HL-60 (cell line): Measurements from ENCODE around the gene PPL.

ENCODE experiments used
- DNase-seq, 2 experiments: peaks; one replicate each; pipeline ENCODE4 v3.0.0-alpha.2; 2010 to 2020; ENCODE audit warnings: low read depth in 1 of 2, low spot score in 1 of 2
- H3K27ac ChIP-seq: fragments of 250-450 bp; sonication (Bioruptor Pico); replicated peaks from 2 replicates; pipeline ENCODE4 v1.5.1; 2020; ENCODE audit warnings: mild to moderate bottlenecking, moderate library complexity
- H3K27me3 ChIP-seq: fragments of 250-450 bp; sonication (Bioruptor Pico); 2 replicates; pipeline ENCODE4 v1.5.1; 2021; ENCODE audit warnings: mild to moderate bottlenecking, moderate library complexity; ENCODE audit not compliant: insufficient read depth, poor library complexity, severe bottlenecking
- H3K4me3 ChIP-seq: replicated peaks from 2 replicates; pipeline ENCODE4 v1.5.1; 2011; ENCODE audit warnings: mild to moderate bottlenecking, control low read depth, low read length; ENCODE audit not compliant: insufficient read depth
- GABPA ChIP-seq: IDR thresholded peaks from 2 replicates; pipeline ENCODE4 v1.6.1; 2012; ENCODE audit warnings: low read depth
- POLR2AphosphoS5 ChIP-seq: IDR thresholded peaks from 2 replicates; pipeline ENCODE4 v1.6.1; 2012; ENCODE audit warnings: low read depth
- SPI1 ChIP-seq: IDR thresholded peaks from 2 replicates; pipeline ENCODE4 v1.6.1; 2012; ENCODE audit warnings: low read depth, mild to moderate bottlenecking, borderline replicate concordance
- TF ChIP-seq, protein P1 (sequence below): IDR thresholded peaks from one replicate; pipeline ENCODE4 v1.5.1; 2011; ENCODE audit warnings: low read length, control low read depth, inconsistent platforms; ENCODE audit not compliant: insufficient read depth
- TF ChIP-seq, protein P2 (sequence below): IDR thresholded peaks from 2 replicates; pipeline ENCODE4 v1.6.1; 2012; ENCODE audit warnings: low read depth; ENCODE audit not compliant: insufficient replicate concordance

The PPL gene

DNA sequence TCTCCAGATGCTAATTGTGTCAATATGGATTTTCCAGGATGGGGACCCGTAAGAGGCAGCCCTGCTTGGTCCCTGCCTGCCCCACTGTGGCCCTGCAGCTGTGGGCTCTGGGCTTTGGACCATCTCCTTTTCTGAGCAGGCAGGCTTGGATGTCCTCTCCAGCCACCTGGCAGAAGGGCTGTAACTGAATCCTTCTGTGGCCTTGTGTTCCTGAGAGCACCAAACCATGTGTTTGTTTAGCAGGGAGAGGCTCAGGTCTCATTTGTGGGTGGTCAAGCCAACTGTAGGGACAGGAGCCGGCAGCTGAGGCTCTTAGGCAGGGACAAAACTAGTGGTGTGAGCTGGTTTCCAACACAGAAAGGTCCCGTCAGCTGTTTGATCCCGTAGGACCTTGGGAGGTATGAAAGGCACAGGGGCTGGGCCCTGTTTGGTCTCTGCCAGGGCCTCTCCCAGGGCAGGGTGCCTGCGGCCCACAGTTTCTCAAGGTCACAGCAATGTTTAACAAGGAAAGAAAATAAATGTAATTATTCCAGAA lies 39.7 kb upstream of the PPL start:
- TF ChIP-seq, protein P1, sequence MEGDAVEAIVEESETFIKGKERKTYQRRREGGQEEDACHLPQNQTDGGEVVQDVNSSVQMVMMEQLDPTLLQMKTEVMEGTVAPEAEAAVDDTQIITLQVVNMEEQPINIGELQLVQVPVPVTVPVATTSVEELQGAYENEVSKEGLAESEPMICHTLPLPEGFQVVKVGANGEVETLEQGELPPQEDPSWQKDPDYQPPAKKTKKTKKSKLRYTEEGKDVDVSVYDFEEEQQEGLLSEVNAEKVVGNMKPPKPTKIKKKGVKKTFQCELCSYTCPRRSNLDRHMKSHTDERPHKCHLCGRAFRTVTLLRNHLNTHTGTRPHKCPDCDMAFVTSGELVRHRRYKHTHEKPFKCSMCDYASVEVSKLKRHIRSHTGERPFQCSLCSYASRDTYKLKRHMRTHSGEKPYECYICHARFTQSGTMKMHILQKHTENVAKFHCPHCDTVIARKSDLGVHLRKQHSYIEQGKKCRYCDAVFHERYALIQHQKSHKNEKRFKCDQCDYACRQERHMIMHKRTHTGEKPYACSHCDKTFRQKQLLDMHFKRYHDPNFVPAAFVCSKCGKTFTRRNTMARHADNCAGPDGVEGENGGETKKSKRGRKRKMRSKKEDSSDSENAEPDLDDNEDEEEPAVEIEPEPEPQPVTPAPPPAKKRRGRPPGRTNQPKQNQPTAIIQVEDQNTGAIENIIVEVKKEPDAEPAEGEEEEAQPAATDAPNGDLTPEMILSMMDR, result no peak
- TF ChIP-seq POLR2AphosphoS5 (no peak), SPI1 (no peak), GABPA (no peak)
- TF ChIP-seq, protein P2, sequence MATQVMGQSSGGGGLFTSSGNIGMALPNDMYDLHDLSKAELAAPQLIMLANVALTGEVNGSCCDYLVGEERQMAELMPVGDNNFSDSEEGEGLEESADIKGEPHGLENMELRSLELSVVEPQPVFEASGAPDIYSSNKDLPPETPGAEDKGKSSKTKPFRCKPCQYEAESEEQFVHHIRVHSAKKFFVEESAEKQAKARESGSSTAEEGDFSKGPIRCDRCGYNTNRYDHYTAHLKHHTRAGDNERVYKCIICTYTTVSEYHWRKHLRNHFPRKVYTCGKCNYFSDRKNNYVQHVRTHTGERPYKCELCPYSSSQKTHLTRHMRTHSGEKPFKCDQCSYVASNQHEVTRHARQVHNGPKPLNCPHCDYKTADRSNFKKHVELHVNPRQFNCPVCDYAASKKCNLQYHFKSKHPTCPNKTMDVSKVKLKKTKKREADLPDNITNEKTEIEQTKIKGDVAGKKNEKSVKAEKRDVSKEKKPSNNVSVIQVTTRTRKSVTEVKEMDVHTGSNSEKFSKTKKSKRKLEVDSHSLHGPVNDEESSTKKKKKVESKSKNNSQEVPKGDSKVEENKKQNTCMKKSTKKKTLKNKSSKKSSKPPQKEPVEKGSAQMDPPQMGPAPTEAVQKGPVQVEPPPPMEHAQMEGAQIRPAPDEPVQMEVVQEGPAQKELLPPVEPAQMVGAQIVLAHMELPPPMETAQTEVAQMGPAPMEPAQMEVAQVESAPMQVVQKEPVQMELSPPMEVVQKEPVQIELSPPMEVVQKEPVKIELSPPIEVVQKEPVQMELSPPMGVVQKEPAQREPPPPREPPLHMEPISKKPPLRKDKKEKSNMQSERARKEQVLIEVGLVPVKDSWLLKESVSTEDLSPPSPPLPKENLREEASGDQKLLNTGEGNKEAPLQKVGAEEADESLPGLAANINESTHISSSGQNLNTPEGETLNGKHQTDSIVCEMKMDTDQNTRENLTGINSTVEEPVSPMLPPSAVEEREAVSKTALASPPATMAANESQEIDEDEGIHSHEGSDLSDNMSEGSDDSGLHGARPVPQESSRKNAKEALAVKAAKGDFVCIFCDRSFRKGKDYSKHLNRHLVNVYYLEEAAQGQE, result no peak
- Histone ChIP-seq H3K27ac (no peak overlapping the region), H3K27me3 (peaks cover 5% of the 10 kb centered on the region), H3K4me3 (no peak overlapping the region)
- no peak for DNase-seq

DNA sequence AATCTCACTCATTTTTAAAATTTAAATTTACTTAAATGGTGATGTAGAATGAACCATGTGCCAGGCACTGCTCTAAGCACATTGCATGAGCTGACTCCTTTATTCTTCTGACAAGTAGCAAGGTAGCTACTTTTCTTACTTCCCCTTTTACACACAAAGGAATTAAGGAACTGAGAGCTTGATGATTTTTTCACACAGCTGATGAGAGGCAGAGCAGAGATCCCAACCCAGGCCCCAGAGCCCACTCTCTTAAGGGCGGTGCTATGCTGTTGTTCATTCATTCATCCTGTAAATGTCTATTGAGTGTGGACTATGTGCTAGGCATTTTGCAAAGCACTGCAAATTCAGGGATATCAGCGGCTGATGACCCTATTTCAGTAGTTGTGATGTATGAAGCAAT lies 39.1 kb upstream of the PPL start:
- DNase-seq, result peak in 1 of 2 experiments; percentile 25
- peaks cover 5% of the 10 kb centered on the region for H3K27me3 ChIP-seq
- H3K27ac ChIP-seq, result no peak overlapping the region

DNA sequence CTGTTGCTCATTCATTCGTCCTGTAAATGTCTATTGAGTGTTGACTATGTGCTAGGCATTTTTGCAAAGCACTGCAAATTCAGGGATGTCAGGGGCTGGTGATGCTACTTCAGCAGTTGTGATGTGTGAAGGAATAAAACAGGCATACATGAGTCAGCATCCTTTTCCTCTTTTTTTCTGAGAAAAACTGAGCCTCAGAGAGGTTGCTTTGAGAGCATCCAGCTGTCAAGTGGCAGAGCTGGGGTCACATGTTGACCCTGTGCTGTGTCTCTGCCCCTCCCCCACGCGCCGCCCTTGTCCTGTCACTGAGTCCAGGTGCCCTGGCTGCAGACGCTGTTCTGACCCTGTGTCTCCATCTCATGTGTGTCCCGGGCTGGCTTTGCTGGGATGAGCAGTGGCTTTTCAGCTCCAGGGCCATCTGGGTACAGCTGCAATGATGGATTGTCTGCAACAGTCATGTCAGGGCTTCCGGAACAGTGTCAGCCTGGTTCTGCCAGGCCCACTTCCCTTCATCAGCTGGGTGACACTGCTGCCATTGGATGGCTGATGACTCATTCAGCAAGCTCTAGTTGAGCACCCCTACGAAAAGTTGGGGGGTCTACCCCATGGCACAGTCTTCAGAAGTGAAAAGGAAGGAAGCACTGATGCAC lies 36.1 kb upstream of the PPL start:
- DNase-seq, result no peak
- Histone ChIP-seq H3K4me3 (no peak overlapping the region), H3K27me3 (peaks cover 4% of the 10 kb centered on the region), H3K27ac (no peak overlapping the region)
- TF ChIP-seq SPI1, result no peak
- TF ChIP-seq GABPA, result no peak
- no peak for TF ChIP-seq POLR2AphosphoS5
- TF ChIP-seq, protein P1, result no peak
- TF ChIP-seq, protein P2, result no peak

More for the DNA sequence above, 39.1 kb upstream of the PPL start:
- no peak overlapping the region for H3K4me3 ChIP-seq
- peak; percentile 86 for TF ChIP-seq SPI1
- no peak for TF ChIP-seq GABPA
- TF ChIP-seq, protein P2, result no peak
- TF ChIP-seq, protein P1, result no peak
- TF ChIP-seq POLR2AphosphoS5, result no peak
